Skin of body (tissue), 2 donors: ENCODE results near the gene NPTXR. TPM values are rescaled to one million over a fixed set of nuclear protein-coding genes. Genes with fewer than 3 reads are reported as not detected.

ENCODE experiments used
- DNase-seq: peaks from one replicate; lab custom pipeline; 2025; lab: John Stamatoyannopoulos, UW
- total RNA-seq: library from RNA; depleted of rRNA; stranded (reverse); fragments of >200 nt; gene quantifications from one replicate; pipeline ENCODE4 v1.2.3, GENCODE V29; 2014

NPTXR gene
- total RNA-seq: 2.5 TPM

GRCh38 chr22:38843657-38844314 is at the start of gene NPTXR:
Gene NPTXR, minus strand, starts transcription at chr22:38844028.
- no peak for DNase-seq

- no peak for DNase-seq
Observed at GRCh38 chr22:38891256-38891655, 47.4 kb upstream of the NPTXR start.

- no peak for DNase-seq
Observed at GRCh38 chr22:38890377-38890776, 46.5 kb upstream of the NPTXR start.

DNA sequence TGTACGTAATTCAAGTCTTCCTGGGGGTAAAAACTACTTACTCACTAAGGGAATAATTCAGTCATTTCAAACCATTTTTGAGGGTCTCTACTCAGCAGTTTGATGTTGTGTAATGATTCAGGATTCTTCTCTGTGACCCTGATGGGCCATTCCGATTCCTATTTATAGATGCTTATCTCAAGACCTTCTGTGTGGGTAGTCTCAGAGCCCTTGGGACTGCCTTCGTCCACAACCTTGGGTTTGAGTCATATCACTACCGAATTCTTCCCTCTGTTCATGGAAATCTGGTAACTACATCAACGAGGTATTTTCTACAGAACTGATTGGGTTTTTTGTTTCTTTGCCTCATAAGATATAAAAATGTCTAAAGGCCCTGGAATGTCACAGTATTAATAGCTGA is 42.5 kb upstream of the NPTXR start:
- no peak for DNase-seq

DNA sequence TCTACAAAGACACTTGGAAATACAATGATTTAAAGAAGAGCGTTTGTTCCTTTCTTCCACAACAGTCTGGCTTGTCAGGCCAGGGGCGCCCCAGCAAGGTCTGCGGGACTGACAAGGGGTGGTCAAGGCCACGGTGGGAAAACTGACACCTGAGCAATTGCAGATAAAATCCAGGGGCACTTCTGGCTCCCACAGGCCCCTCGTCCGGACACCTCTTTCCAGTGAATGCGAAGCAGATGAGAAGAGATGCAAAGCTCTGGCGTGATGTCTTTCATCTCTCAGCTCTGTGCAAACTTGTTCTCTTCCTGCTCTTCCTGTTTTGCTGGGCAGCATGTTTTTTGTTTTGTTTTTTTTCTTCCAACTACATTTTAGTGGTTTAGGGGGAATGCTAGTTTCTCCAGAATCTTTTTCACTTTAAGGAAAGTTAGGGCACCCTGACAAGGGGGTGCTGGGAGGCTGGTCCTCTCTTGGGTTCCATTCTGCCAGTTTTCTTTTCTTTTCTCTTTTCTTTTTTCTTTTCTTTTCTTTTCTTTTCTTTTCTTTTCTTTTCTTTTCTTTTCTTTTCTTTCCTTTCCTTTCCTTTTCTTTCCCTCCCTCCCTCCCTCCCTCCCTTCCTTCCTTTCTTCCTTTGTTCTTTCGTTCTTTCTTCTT is 39.3 kb upstream of the NPTXR start:
- DNase-seq: no peak

DNA sequence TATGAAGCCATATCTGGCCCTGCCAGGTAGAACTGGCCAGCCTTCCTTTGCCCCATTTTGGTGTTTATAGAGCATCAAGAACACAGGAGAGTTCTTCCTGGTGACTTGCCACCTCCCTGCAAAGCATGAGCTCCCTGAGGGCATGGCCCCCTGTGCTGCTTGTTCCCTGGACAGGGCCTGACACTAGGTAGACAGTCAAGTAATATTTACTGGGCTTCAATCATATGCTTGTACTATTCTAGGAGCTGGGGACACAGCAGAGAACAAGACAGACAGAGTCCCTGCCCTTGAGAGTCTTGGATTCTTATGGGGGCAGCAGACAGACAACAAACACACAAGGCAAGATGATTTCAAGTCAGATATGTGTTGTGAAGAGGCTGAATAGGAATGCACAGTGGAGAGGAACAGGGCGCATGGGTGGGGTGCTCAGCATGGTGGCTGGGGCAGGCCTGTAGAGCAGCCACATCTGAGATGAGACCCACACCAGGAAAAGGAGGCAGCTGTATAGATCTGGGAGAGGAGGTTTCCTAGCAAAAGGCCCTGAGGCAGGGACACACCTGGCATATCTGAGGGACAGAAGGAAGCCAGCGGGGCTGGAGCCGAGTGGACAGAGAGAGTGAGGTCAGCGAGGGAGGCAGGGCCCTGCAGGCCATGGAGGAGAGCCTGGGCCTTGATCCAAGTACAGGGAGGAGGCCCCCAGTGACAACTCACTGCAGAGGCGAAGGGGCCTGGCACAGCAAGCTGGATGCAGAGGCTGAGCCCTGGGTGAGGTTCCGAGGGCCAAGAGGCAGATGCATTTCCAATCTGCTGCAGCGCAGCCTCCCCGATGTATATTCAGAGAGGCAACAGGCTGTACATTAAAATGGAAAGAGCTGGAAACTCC is 38.4 kb upstream of the NPTXR start:
- DNase-seq: no peak

DNA sequence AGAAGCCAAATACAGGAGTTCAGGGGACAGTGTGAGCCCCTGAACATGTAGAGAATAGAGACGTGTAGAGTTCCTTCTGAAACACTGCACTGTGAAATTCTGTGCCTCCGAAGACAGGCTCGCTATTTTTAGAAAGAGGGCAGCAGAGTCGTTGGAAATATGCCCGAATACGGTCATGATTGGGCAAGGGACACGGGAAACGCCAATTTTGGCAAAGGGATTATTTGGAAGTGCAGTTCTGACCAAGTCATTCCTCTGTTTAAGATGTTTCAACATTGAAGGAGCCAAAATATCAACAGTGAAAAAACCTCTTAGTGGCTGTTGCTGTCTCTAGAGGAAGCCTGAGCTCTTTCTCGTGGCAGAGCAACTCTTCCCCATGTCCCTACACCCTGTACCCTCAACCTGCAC is 37.6 kb upstream of the NPTXR start:
- no peak for DNase-seq

- DNase-seq: no peak
Observed at GRCh38 chr22:38879961-38880360, 36.1 kb upstream of the NPTXR start.

DNA sequence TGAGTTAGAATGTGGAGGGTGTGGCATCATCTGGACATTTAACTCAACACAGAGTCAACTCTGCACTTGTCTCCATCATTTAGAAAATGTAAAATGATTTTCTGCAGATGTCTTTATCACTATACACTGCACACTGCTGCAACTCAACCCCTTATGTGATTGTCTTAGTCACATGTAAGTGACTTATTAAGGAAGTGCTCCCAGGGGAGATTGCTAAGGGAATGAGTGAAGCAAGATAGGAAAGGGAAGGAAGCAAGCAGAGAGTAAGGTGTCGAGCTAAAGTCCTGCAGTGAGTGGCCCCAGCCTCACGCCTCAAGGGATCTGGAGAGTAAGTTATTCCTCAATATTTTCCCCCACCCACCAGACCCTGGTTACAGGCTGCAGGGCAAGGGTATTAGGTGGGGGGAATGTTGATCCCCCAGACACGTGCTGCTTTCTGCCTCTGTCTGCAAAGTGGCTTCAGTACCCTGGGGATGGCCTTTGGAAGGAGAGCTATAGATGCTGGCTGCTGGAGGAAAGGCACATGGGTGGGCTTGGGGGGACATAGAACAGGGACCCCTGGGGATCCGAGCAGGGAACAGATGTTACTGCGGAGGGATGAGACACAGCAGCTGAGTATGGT is 35.4 kb upstream of the NPTXR start:
- no peak for DNase-seq

DNA sequence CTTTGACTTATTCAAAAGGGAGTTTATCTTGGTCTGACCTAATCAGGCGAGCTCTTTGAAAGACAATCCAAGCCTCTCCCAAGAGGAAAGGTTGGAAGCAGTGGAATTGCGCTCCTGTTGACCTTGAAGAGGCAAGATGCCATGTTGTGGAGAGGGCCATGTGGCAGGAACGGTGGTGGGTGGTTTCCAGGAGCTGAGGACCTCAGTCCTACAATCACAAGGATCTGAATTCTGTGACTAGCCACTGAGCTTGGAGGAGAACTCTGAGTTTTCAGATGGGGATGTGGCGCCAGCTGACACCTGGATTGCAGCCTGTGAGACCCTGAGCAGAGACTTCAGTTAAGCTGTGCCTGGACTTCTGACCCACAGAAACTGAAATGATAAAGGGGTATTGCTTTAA is 34.2 kb upstream of the NPTXR start:
- no peak for DNase-seq

DNA sequence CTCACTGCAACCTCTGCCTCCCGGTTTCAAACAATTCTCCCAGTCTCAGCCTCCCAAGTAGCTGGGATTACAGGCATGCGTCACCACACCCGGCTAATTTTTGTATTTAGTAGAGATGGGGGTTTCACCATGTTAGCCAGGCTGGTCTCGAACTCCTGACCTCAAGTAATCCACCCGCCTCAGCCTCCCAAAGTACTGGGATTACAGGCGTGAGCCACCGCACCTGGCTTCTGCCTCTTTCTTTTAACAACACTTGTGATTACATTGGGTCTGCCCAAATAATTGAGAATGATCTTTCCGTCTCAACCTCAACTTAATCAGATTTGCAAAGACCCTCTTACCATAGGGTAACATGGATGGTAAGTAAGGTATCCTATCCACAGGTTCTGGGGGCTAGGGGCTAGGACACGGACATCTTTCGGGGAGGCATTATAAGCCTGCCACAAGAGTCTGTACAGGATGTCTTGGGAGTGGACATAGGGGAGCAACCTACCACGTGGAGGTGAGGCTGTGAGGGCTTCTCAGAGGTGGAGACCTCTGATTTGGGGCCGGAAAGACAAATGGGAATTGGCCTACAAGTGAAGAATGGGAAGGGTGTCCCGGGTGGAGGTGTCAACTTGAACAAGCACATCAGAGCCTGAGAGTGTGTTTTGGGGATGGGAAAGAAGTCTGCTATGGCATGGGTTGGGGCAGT is 30.8 kb upstream of the NPTXR start:
- DNase-seq: no peak

DNA sequence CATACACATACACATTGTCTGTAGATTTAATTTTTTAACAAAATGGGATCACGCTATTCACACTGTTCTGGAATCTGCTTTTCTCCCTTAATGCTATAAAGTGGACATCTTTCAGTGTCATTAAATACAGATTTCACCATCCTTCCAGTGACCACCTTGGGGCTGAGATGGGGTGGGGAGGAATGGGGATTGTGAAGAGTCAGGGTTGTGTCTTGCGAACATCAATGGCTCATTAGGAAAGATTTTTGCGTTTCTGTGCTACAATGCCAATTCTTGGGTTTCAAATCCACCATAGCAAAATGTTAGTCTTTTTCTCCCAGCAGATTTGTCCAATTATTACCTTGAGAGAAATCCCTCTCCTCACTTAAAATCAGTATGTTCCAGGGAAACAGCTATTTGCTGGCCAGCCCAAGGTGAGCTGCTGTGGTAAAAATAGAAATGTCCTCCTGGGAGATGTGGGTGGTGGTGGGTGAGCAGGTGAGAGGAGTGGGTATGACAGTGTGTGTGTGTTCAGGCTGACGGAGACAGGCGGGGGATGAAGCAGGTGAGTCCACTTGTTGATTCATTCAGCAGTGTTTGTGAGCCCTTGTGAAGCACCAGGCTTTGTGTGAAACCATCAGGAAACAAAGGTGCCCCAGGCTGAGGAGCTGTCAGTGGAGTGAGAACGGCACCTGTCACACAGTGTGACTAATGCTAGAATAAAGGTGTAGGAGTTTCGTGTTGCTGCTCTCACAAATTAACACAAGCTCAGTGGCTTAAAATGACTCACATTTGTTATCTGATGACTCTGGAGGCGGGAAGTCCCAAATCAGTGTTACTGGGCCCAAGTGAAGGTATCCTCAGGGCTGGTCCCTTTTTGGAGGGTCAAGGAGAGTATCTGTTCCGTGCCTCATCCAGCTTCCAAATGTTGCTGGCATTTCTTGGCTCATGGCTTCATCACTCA is 29.9 kb upstream of the NPTXR start:
- no peak for DNase-seq

GRCh38 chr22:38872831-38873248 is 29.0 kb upstream of the NPTXR start:
- DNase-seq: peak; percentile 72

GRCh38 chr22:38872172-38872830 is 28.5 kb upstream of the NPTXR start, which contains the start of gene CBX6:
Gene CBX6, minus strand, starts transcription at chr22:38872216. Its CDS starts 26 bp downstream, at chr22:38872190.
- peak; percentile 93 for DNase-seq

- no peak for DNase-seq
Observed at GRCh38 chr22:38871360-38872171, 27.7 kb upstream of the NPTXR start.

- DNase-seq: no peak
Observed at GRCh38 chr22:38870791-38871359, 27.0 kb upstream of the NPTXR start.

- DNase-seq: peak; percentile 66
Observed at GRCh38 chr22:38870312-38870741, 26.5 kb upstream of the NPTXR start.

- DNase-seq: no peak
Observed at GRCh38 chr22:38869663-38870062, 25.8 kb upstream of the NPTXR start.
